Measurements from ENCODE around the gene ILDR1. TPM values are rescaled to one million over a fixed set of nuclear protein-coding genes. Genes with fewer than 3 reads are reported as not detected.

ILDR1 gene
- not detected in 2 replicates for total RNA-seq

DNA sequence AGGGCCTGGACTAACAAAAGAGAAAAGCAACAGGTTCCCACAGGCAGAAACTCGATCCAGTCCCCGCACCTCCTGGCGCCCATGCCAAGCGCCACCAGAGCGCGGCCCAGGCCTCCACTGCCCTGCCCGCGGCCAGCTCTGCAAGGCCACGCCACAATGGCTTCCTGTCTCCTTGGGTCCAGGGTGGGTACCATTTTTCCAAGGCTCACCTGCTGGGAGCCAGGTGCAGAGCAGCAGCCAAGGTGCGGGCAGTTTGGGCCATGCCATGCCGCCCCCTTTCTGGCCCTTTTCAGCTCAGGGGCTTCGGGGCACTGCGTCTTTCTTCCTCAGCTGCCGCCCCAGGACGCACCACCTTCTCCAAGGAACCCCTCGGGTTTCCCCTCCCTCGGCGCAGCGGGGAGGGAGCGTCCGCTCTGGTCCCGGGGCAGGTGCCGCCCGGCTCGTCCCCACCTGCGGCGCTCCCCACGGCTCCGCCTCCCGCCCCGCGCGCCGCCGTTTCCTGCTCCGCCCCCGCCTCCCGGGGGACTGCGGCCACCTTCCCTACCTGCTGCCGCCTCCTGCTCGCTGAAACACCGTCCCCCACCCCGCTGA lies at the start of gene ILDR1:
Gene ILDR1, minus strand, starts transcription at position 437 of the 591 bp plus-strand sequence. Its CDS starts 170 bp downstream, at position 267.

DNA sequence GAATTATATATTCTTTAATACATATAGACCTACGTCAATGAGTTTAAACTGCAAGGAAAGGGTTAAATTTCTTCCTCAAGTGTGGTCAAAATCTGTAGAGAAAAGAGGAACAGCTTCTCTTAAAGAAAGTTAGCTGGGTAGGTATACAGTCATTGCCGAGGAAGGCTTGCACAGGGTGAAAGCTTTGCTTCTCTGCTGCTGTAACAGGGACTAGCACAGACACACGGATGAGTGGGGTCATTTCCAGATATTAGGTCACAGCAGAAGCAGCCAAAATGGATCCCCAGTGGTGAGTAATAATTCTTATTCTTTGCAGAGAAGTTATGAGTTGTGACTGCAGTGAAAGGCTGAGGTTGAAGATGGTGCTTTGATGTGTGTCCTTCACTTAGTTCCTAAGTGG lies 33.2 kb upstream of the ILDR1 start, which contains the start of gene CD86:
Gene CD86, plus strand, starts transcription at position 148 of the 400 bp plus-strand sequence. Its CDS starts 128 bp downstream, at position 276.

Other genes starting within 250 kb of the ILDR1 start
- gene IQCB1, start 187.2 kb downstream of the ILDR1 start, total RNA-seq = 10.0 and 14.1 TPM in 2 replicates
- 3.5 and 4.5 TPM in 2 replicates for gene EAF2, start 187.0 kb downstream of the ILDR1 start, total RNA-seq
- 0.19 and 0.28 TPM in 2 replicates for gene SLC15A2, start 127.8 kb downstream of the ILDR1 start, total RNA-seq
- not detected in 2 replicates for gene CD86, start 33.1 kb upstream of the ILDR1 start, total RNA-seq
- under 0.01 TPM in 1 of 2 replicates, not detected in the other for gene CASR, start 161.4 kb upstream of the ILDR1 start, total RNA-seq